Stimulated activated CD4-positive, alpha-beta T cell treated with anti-CD3 and anti-CD28 coated beads, TNF-alpha, amount 100 ng/mL, for 48 hours (primary cell): ENCODE results near the gene DDX42.

Experiments used
- DNase-seq, 3 donors: peaks; one replicate each; pipeline ENCODE4 v3.0.0-alpha.2; 2020; ENCODE audit warnings: low read depth in 3 of 3

DDX42 gene

DNA sequence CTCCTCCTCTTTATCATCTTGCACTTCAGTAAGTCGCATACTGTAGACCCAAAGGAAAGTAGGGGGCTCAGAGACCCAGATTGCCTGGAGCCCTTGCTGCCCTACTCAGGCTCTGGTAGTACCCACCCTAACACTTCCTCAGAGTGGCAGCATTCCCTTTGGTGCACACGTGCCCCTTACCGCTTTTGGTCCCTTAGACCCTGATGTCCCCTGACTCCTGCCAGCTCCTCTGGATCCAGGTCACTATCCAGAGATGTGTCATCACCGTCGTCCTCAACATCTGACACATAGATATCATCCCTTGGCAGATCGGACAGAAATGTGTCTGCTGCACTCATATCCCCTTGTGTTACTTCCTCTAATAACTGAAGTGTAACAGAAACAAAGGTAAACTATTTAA lies 47.8 kb downstream of the DDX42 start:
- no peak for DNase-seq

DNA sequence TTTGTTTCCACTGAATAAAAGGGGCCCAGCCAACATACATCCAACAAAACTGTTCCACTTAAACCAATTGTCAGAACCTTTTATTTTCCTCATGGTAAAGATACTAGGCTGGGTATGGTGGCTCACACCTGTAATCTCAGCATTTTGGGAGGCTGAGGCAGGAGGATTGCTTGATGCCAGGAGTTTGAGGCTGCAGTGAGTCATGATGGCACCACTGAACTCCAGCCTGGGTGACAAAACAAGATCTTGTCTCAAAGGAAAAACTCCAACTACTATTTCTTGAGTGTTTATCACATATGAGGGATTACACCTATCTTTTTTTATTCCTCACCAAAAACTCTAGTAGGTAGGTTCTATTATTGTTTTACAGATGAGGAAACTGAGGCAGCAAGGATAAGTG lies 48.6 kb downstream of the DDX42 start:
- DNase-seq, result no peak

DNA sequence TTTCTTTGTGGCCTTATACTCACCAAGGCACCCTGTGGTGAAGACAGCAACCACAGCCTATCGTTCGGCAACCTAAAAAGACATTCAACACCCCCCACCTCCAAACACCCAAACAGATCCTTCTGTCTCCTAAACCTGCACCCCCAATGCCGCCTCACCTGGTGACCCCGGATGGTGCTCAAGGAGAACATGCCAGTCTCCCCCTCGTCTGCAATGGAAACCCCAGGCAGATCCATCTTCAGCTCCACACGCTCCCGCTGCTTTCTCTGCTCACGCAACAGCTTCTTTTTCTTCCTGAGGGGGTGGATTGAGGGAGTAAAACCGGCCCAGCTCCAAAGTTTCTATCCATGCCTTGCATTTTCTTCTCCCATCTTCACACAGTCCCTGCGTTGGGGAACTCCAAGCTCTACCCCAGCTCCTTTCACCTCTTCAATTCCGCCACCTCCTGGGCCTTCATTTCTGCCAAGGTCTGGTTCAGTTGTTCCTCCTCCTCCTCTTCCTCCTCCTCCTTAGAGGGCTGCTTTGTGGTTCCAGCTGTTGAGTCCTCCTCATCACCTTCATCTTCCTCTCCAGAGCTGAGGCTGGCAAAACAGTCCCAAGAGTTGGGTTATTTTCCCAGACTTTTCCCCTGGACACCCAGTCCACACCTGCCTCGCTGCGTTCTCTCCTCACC lies 49.8 kb downstream of the DDX42 start:
- DNase-seq, result no peak

DNA sequence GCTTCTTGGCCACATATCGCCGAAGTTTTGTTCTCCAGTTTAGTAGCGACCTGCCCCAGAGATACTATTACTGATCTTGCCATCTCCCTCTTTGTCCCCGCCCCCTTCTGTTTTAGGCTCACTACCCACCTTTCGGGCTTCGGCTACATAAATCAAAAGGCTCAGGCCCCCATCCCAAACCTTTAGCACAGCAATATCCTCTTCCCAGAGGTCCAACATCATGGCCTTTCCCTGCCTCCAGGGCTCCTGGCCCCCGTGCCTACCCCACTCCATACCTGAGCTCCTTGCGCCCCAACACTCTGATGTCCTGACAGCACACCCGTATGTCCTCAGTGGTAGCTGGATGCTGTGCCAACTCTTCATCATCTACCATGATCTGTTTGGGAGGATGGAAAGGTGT lies 50.4 kb downstream of the DDX42 start:
- no peak for DNase-seq

DNA sequence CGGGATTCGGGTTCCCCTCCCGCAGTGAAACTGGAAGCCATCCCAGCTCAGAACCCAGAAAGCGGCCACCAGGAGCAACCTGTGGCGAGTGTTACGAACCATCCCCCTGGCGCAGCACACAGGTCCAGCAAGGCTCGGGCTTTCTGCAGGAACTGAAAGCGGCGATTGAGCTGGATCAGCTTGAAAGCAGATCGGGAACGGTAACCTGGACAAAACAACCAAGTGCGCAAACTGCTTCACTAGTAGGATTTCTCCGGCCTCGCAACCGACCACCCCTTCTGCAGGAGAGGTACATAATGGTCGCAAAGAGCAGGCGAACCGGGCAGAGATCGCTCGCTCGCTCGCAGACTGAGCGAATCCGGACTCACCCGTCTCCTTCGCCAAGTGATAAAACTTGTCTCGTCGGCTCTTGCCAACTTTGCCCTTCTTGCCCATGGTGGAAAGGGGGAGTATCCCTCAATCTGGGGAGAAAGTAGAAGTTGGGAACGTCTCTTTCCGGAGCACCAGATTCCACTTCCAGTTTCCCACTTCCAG lies 52.6 kb downstream of the DDX42 start:
- no peak for DNase-seq

DNA sequence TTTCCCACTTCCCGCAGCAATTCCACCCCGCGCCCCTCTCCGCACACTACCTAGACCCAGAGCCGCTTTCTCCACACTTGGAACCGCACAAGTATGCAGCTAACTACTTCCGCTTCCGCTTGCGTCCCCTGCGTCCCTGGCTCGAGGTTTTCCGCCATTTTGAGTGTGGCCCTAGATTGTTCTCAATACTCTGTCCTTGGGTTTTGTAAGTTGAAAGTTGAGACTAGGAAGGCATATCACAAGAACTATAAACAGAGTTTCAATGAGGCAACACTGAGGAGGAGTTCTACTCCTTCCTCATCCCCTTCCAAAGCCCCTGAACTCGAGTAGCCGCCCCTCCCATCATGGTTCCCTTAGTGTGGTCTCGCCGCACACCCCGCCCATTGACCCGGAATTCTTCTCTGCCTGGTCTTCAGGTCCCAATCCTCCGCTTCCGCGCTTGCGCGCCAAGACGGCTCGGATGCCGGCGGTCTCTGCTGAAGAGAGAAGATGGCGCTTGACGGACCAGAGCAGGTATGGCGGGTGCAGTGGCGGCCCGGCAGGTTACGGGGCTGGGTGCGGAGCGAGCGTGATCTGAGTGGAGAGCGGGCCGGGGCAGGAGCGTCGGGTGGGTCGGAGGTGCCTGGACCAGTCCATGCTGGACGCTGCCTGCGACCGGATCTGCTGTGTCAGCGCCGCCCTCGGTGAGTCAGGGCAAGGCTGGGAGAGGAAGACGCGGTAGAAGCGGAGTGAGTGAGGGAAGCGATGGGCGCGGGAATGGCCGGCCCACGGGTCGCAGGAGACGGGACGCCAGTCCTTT lies 53.2 kb downstream of the DDX42 start, which contains the start of the genes FTSJ3 and PSMC5:
FTSJ3 (minus strand) TSS at position 662 of the 799 bp plus-strand sequence. CDS start 761 bp downstream, outside the sequence.
PSMC5 (plus strand) TSS at position 430 of the 799 bp plus-strand sequence; CDS start at position 490, 60 bp downstream.
- DNase-seq, result peak; percentile 83 to 93 (median 92)

DNA sequence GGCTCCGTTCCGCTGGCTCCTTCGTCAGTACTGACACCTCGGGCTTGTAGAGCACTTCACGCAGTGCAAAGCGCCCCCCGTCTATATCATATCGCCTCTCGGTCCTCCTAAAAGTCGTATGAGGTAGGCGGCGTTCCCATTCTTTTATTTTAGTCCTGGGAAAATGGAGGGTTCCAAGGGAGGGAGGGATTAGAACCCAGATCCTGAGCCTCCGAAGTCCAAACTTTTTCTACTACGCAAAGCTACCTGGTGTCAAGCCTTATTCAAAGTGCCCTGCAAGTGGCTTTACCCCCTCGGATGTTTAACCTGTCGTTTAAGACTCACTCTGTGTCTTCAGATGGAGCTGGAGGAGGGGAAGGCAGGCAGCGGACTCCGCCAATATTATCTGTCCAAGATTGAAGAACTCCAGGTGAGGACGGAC lies 53.8 kb downstream of the DDX42 start:
- no peak for DNase-seq

DNA sequence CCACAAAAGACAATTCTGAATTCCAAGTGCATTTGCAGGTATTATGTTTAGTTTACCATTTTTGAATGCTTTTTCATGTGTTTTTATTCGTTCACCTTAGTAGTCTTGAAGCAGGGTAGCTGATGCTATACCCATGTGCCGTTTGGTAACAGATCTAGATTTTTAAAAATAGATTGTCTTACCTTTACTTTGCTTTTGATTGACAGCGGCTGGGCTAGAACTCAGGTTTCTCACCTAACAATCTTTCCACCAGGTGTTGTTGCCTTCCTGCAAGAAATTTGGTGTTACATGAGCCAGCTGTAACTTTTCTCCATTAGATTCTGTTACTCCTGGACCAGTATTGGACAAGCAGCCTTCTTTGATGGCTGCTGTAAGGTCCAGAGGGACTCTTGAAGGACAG lies 55.0 kb downstream of the DDX42 start:
- DNase-seq, result no peak

DNA sequence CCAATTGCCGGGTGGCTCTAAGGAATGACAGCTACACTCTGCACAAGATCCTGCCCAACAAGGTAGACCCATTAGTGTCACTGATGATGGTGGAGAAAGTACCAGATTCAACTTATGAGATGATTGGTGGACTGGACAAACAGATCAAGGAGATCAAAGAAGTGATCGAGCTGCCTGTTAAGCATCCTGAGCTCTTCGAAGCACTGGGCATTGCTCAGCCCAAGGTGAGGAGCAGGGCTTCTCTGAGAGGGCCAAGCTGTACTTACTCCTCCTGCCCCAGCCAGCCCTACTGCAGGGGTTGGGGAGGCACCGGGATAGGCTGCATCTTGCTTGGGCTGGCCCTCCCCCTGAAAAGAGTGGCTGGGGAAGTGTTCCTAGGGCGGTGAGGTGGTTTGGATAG lies 56.3 kb downstream of the DDX42 start:
- DNase-seq, result no peak

DNA sequence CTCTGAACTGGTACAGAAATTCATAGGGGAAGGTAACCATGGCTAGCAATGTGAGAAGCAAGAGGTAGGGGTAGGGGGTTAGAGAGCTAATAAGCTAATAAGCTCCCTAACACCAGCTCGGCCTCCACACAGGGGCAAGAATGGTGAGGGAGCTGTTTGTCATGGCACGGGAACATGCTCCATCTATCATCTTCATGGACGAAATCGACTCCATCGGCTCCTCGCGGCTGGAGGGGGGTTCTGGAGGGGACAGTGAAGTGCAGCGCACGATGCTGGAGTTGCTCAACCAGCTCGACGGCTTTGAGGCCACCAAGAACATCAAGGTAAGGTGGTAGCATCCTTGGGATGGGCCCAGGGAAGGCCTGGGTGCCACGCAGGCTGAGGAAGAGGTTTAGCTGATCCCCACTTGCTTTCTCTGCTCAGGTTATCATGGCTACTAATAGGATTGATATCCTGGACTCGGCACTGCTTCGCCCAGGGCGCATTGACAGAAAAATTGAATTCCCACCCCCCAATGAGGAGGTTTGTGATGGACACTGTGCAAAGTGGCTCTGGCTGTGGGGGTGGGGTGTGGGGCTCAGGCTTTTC lies 57.0 kb downstream of the DDX42 start:
- DNase-seq, result no peak

DNA sequence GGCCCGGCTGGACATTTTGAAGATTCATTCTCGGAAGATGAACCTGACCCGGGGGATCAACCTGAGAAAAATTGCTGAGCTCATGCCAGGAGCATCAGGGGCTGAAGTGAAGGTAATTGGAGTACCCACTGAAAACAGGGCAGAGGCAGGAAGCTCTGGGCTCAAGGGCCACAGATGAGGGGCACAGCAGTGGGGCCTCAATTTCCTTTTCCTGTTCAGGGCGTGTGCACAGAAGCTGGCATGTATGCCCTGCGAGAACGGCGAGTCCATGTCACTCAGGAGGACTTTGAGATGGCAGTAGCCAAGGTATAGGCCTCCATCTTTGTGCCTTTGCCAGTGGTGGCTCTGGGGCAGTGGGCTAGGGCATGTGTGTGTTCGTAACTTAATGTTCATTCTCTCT lies 57.5 kb downstream of the DDX42 start:
- no peak for DNase-seq

DNA sequence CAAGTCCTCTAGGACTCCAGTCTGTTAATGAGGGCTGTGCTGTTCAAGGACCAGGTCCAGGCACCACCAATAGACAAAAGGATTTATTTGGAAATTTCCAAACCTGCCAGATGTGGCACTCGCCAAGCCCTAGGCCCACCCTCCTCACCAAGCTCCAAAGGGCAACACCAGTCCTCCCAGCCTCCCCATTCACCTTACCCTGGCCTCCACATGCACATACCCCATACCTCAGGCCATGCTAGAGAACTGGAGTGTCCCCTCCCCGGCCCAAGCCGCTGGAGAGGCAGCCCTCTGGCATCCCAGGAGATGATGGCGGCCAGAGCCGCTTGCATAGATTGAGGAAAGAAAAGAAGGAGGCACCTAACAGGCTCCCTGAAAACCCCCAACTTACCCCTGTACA lies 58.0 kb downstream of the DDX42 start:
- DNase-seq, result no peak

DNA sequence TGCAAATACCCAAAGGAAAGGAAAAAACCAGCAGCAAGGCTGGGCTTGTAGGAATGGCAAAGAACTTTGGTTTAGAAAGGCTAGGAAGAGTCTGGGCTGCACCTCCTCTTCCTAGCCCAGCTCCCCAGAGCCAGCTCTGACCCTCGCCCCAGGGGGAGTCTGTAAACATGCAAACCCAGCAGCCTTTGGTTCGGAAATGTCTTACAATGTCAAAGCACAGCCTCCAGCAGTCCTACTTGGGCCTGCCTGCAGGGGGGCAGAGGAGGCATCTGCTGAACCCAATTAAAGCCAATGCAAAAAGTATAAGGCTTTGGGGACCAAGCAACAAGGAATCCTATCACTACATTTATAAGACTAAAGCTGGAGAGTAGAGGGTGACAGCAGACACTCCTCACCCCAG lies 58.5 kb downstream of the DDX42 start:
- no peak for DNase-seq

DNA sequence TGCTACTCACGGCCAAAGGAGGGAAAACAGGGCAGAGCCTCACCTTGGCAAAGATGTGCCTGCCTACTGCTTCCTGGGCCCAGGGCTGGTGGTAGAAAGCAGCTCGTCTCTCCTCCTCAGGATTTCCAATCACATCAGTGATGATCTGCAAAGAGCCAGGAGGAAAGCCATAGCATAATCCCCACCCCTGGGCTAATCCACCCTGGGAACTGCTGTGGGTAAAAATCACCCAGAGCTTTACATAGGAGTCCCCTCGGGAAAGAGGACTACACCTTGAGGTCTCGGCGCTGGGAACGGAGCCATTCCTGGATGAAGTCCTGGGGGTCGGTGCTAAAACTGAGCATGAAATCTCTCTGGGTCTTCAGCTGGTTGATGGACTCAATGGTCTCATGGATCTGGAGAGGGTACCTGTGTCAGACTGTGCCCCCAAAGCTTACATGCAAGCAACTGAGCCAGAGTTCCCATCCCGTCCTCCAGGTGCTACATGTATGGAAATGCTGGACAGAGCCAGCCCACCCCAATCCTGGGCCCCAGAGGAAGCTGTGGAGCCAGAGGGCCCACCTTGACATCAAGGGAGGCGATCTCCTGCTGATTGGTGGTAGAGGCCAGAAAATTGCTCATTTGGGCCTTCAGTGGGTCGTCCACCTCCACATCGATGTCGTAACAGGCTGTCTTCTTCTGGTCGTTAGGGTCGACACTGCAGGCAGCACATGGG lies 59.2 kb downstream of the DDX42 start:
- DNase-seq, result no peak

DNA sequence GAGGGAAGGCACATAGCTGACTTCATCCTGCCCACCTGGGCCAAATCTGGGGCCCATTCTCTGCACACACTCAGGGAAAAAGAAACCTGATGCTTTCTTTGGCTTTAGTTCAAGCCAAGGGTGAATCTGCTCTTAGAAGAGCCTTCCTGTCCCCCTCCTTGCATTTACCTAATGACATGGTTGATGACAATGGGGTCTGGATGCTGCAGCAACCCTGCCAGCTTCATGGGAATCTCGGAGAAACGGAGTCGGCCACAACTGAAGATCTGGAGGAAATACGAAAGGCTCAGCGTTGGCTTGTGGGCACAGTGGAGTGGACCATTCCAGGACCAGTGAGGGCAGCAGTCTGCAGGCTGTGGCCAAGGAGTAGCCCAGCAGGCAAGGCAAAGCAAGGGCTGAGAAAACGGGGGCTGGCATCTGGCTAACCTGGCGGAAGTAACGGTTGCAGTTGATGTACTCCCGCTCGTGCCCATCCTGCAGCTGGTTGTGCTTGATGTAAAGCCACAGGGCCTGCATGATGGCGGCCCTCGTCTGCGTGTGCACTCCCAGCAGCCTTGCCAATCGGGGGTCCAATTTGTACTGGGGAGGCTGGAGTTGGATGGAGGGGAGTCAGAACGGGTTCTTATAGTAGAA lies 59.9 kb downstream of the DDX42 start:
- no peak for DNase-seq

DNA sequence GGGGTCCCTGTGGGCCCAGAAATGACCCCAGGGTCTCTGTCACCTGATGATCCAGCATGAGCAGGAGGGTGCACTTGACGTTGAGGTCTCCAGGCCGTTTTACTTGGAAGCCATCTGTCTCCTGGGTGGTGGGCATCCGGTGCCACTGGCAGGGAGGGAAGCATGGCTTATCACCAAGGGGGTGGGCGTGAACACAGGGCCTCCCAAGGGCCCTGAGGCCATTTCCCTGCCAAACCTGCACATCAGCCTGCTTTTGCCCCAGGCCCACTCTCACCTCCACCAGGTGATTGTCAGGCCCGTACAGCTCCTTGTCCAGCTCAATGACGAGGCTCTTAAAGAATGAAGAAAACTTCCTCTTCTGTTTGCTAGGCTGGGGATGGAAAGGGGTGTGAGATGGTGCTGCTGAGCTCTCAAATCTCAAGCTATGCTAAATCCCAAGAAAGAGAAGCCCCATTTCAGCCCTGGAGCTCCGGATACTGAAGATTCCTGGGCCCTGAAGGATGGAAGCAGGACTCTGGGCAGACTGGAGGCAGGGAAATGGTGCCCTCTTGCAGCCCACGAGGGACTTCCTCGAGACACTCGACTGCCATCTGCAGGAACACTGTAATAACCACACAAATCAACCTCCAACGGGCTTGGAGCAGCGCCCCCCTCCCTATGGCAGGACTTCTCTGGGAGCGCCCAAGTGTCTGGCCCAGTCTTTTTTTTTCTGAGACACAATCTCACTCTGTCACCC lies 60.6 kb downstream of the DDX42 start:
- DNase-seq, result peak; percentile 23 to 60 (median 47)

DNA sequence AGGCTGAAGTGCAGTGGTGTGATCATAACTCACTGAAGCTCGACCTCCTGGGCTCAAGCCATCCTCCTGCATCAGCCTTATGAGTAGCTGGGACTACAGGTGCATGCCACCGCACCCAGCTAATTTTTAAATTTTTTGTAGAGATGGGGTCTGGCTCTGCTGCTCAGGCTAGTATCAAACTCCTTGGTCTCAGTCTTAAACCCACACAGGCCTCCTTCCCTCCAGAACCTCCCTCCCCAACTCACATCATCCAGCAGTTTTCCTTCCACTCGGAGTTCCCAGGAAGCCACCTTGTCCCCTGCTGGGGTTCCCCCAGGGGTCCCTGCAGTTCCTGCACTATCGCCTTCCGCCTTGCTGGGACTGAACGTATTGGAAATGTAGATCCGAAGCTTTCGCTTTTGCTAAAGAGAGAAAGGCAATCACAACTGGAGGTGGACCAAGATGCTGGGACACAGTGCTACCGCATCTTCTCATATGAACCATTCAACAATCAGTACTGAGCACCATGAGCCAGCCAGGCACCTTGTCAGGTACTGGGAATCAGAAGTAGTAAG lies 61.3 kb downstream of the DDX42 start:
- DNase-seq, result no peak

DNA sequence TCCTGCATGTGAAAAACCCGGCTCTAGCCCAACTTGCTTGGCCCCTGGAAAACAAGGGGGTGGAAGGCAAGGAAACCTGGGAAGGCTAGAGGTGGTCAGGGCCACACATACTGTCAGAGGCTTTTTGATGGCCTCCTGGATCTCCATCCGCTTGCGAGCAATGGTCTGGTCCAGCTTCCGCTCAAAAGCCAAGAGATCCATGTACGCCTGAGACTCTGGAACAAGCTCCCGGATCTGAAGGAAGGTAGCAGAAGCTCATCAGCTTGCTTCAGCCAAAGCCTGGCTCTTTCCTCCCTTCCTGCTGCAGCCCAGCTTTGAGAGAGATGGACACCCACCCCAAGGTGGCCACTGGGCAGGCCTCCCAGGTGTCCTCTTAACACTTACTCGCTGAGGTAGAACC lies 62.8 kb downstream of the DDX42 start:
- DNase-seq, result no peak

DNA sequence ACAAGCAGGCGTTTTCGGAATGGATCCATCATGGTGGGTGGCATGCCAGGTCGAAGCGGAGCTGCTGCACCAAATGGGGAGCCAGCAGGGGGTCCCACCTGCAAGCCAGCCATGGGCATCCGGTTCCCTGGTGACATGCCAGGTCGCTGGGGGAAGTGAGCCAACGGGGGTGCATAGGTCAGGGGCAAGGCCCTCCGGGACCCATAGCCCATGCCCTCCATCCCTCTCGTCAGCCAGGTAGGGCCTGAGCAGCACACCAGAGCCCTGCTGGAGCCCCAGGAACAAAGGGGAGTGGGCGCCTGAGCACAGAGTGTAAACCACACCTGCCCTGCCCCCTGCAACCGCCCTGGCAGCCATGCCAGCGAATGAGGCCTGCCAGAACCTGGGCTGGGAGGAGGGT lies 63.5 kb downstream of the DDX42 start:
- no peak for DNase-seq

DNA sequence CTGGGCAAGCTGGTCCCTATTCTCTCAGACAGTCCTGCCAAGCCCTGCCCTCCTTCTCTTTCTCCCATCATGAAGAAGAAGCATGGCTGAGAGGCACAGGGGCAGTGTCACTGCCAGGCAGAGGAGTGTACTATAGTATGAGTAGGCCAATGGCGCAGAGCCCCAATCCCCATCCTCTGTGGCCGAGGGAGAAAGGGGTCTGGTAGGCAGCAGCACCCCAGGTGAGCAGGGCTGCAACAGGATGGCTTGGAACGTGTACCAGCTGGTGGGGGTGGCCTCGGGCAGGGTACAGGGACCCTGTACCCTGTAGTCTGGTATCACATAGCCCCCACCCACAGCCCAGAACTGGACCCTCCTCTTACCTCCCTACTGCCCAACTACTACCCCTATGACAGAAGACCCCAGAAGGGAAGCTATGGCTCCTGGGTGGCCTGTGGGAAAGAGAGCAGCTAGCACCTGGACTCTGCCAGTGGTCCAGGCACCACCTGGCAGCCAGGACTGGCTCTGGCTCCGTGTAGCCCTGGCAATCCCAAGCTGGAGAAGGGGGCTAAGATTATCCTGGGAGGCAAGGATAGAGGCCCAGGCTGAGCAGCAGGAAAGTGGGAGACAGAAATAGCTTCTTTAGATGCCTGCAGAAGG lies 64.1 kb downstream of the DDX42 start:
- DNase-seq, result no peak
